Hematopoietic multipotent progenitor cell treated with erythropoietin and hydrocortisone succinate and interleukin-3 and kit ligand, for 15 days (in vitro differentiated cells): ENCODE data around the gene CRADD.
"Not testable (repeated sequence)": the region's sequence is repeated elsewhere in the genome, so short reads cannot be mapped to it uniquely, and the experiment has no call there.

Experiments used
- DNase-seq: peaks from one replicate; pipeline ENCODE4 v3.0.0-alpha.2; 2015; ENCODE audit warnings: low spot score

CRADD gene

DNA sequence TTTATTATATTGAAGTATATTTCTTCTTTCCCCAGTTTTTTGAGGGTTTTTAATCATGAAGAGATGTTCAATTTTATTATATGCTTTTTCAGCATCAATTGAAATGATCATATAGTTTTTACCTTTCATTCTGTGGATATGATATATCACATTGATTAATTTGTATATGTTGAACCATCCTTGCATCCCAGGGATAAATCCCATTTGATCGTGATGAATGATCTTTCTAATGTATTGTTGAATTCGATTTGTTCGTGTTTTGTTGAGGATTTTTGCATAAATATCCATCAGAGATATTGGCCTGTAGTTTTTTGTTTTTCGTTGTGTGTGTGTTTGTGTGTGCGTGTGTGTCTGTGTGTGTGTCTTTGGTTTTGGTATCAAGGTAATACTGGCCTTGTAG lies 196.4 kb downstream of the CRADD start:
- no peak for DNase-seq

DNA sequence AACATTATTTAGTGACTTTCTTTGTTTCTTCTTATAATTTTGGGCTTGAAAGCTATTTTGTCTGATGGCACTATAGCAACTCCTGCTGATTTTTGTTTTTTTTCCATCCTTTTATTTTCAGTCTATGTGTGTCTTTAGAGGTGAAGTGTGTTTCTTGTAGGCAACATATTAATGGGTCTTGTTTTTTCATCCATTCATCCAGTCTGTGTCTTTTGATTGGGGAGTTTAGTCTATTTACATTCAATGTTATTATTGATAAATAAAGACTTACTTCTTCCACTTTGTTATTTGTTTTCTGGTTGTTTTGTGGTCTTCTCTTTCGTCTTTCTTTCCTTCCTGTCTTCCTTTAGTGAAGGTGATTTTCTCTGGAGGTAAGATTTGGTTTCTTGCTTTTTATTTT lies 198.0 kb downstream of the CRADD start:
- no peak for DNase-seq

GRCh38 chr12:93876360-93876759 lies 199.2 kb downstream of the CRADD start:
- DNase-seq: no peak

- DNase-seq: no peak
Observed at GRCh38 chr12:93877446-93877845, 200.3 kb downstream of the CRADD start.

DNA sequence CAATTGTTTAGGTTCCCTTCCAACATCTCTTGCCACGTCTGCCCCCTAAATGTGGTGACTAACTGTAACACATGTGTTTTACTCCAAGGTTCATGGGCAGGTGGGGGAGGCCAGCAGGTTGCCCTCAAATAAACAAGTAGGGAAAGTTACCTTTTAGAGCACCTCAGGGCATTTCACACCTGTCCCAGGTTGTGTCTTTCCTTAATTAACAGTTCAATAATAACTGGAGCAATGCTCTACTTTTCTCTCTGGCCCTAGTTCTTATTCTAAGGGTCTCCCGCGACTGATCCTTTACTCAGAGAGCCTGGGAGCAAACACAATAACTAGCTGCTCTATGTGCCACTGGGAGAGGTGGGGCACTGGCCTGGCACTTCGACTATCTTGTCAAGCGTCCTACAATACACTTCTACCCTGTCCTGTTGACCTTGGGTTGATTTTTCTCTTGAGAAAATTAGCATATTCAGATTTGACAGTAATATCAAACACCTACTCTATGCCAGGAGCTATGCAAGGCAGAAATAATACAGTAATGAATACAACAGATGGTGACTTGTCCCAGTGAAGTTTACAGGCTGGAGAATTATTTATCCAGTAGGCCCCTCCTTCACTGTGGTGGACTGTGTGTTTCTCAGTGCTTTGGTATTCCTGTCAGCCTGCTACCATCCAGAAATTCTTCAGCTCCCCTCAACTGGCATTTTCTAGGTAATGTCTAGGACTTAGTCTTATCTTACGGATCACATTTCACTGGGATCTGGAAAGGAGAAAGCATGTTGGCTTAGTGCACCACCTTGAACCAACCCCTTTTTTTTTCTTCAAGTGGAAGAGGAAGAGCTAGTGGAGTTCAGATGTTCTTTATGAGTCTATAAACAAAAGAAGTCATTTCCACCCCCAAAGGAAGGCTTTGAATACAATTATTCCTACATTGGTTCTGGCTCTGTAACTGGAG lies 202.6 kb downstream of the CRADD start:
- DNase-seq: no peak

GRCh38 chr12:93880853-93881522 lies 203.8 kb downstream of the CRADD start:
- DNase-seq: no peak

DNA sequence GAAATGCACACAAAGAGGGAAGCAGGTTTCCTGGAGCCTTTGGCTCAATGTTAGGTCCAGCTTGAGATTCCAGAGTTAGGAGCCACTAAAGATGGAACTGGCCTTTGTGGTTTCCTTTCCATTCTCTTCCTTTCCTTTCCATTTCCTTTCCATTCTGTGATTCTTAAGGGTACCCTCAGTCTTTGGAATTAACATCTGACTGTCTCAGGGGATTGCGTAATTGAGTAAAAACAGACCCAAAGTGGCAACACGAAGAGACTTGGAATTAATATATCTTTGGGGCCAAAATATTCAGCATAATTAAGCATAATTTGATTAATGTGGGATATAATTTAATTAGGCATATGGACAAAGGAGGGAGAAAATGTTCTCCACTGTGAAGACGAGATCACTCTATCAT lies 205.6 kb downstream of the CRADD start:
- DNase-seq: no peak

DNA sequence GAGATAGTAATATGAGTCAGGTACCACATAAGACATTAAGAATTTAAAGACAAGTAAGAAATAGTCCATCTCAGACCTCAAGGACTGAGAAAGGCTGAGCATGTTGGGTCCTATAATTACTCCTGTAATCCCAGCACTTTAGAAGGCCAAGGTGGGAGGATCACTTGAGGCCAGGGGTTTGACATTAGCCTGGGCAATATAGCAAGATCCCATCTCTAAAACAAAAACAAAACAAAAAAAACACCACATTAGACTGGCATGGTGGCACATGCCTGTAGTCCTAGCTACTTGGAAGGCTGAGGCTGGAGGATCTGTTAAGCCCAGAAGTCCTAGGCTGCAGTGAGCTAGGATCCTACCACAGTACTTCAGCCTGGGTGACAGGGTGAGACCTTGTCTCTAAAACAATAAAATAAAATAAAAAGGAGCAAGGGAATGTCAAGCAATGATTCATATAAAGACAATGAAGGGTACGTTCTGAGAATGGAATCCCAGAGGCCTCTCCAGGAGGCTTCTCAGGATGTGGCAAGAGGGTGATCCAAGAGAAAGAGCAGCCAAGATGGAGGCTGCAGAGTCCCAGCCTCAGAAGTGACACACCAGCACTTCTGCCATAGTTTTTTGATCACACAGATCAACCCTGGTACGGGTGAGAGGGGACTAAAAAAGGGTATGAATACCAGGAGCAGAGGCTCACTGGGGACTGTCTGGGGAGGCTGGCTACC lies 206.4 kb downstream of the CRADD start:
- no peak for DNase-seq

DNA sequence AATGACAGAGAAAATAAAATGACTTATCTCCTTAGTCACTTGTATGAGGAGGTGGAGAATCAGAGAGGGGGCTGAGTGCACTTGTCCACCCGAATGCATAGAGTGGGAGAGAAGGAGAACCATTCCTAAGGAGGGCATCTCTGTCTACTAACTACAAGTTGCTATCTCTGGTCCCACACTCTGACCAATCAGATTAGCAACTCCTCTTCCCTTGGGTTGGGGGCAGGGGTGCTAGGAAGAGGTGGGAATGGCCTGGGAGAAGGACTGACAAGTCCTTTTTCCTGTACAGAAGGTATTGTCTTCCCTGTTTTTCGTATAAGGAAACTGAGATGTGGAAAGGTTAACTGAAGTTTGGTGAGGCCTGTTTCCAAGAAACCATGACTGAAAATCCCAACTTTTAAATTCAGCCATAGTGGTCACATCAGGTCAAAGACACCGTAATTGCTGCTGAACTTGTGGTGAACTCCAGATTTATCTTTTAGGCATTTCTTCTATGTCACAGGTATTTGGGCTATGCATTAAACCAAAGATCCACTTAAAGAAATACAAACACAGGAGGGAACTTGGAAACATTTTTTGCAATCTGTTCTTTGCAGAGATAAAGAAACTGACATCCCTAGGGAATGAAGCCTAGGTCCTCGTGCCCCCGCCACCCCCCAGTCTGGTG lies 207.8 kb downstream of the CRADD start:
- no peak for DNase-seq

DNA sequence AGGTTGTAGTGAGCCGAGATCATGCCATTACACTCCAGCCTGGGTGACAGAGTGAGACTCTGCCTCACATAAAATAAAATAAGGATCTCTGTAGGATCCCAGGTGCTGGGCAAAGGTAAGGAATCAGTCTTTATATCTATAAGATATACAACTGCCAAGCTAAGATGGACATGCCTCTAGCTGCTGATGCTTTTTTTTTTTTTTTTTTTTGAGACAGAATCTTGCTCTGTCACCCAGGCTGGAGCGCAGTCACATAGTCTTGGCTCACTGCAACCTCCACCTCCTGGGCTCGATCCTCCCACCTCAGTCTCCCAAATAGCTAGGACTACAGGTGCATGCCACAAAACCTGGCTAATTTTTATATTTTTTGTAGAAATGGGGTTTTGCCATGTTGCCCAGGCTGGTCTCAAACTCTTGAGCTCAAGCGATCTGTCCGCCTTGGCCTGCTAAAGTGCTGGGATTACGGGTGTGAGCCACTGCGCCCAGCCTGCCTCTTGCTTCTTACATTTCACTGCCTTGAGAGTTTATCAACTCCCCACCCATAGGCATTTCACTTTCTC lies 208.9 kb downstream of the CRADD start:
- not testable (repeated sequence) for DNase-seq

- no peak for DNase-seq
Observed at GRCh38 chr12:93886533-93887511, 209.6 kb downstream of the CRADD start.

DNA sequence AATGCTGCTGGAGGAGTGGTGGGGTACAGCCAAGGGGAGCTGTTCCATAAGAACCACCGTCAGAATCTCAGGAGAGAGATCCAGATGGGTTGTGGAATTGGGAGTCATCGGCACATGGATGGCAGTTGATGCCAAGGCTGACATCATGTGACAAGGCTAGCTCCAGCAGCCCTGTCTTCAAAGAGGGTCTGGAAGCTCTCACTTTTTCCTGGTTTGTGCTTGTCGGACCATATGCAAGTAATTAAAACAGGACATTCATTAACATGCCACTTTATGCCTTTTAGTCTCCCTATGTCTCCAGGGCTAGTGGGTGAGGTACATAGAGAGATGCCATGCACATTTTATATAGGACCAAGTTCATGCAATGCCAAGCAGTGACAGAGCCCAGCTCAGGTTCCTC lies 211.8 kb downstream of the CRADD start:
- no peak for DNase-seq

- no peak for DNase-seq
Observed at GRCh38 chr12:93889516-93890212, 212.5 kb downstream of the CRADD start.

GRCh38 chr12:93892423-93893268 lies 215.5 kb downstream of the CRADD start:
- DNase-seq: no peak

GRCh38 chr12:93894391-93895088 lies 217.4 kb downstream of the CRADD start:
- DNase-seq: no peak

DNA sequence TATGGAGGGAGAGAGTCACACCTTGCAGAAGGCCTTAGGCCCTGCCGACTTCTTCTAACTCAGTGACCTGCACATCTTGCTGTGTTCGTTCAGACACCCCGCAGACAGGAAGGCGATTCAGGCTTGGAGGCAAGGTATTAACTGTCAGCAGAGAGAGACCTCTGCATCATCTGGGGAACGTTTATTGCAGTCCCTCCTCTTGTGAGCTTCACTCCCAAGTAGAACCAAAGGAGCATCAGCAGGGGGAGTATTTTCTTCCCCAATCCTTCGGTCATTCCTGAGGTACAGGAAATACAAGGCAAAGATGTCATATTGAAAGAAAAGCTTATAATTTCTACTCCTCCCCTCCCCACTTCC lies 217.9 kb downstream of the CRADD start:
- no peak for DNase-seq

DNA sequence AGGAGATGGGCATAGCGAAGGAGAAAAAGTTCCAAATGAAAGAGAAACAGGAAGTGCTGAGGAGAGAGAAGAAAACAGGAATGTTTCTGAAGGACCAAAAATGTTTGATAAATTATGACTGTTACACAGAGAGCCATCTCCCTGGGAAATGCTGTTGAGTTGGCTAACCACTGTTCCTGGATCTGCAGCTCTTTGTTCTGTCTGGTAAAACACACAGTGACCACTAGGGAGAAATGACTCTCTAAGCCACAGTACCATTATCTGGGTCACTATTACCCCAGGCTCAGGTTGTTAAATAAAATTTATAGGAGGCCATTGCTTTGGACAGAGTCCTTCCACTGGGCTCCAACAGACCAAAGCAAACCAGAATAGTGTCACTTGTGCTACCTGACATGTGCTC lies 219.3 kb downstream of the CRADD start:
- no peak for DNase-seq

- DNase-seq: no peak
Observed at GRCh38 chr12:93896952-93897351, 219.8 kb downstream of the CRADD start.

DNA sequence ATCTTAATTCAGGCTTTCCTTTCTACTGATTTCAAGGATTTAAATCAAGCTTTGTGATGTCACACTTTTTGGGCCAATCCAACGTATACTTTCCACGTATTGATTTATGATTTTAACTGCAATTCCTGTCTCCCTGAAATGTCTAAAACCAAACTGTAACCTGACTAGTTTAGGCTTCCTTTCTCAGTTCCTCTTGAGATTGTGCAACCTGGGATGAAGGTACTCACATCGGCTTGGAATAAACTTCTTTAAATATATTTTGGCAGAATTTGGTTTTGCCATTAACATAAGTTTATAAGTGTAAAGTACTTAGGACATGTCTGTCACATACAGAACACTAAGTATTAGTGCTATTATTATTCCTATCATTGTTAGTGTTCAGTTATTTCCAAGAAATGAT lies 224.6 kb downstream of the CRADD start:
- DNase-seq: no peak
